SKM-1 (cell line): ENCODE data around the gene NR0B2.
A peak's percentile ranks its signal among the peaks of the same experiment; 100 is the strongest.

Experiments
- DNase-seq: peaks from one replicate; lab custom pipeline; 2025; ENCODE audit not compliant: unreplicated experiment; lab: John Stamatoyannopoulos, UW

The NR0B2 gene

DNA sequence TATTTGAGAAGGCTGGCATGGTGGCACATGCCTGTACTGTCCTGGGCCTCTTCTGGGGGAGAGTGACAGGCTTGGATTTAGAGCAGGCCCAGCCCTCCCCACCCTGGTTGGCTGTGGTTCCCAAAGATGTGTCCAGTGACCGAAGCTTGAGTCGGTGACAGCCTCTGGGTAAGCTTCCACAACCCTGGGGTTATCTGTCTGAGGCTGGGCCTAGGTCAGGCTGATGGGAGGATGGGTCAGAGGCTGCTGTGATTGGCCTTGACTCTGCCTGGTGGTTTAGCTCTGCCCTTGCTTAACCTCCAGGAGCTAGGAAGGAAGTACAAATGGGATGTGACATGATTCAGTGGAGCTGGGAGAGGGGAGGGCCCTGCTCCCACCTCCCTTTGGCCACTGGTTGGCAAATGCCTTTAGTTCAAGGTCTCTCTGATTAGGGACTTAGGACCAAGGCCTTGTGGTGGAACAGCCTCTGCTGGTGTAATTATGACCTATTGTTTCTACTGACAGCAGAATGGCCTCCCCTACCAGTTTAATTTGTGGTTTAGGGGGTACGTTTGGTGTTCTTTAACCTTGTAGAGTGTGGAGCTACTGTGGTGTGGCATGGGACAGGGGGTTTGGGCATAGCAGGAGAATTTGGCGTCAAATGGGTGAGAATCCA, 24.4 kb upstream of the NR0B2 start:
- no peak for DNase-seq

DNA sequence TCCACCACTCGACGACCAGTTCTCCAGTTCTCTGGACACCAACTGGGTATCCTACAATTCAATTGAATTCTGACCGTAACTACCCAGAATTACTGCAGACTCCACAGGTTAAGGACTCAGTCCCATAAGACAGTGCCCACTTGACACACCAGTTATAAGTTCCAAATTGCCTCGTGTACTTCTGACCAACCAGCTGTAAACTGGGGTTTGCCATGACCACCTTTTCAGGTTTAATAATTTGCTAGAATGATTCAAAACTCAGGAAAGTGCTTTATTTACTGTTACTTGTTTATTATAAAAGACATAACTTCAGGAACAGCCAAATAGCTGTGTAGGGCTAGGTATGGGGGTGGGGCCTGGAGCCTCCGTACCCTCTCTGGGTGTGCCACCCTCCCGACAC, 23.0 kb upstream of the NR0B2 start:
- DNase-seq = no peak

DNA sequence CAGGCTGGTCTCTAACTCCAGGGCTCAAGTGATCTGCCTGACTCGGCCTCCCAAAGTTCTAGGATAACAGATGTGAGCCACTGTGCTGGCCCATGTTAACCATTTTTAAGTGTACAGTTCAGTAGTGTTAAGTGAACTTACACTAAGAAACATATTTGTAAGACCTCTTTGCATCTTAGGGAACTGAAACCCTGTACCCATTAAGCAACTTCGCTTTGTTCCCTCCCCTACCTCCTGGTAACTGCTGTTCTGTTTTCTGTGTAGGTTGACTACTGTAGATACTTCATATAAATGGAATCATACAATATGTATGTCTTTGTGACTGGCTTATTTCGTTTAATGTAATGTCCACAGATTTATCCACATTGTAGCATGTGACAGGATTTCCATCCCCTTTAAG, 18.8 kb upstream of the NR0B2 start:
- DNase-seq = peak; percentile 39

DNA sequence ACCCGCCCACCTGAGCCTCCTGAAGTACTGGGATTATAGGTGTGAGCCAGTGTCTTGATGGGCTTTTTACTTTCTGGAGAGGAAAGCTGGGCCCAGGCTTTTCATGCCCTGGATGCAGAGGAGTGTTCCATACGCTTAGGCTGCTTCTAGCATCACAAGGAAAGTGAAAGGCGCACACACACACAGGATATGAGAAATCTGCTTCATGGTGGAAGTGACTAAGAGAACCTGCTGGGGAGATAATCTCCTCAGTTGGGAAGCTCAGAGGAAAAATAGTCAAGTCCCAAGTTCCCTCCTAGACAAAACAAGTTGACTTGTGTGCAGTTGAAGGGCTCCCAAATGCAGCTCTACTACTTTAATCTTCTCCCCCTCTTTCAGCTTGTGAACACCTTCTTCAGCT, 9.9 kb upstream of the NR0B2 start:
- no peak for DNase-seq

DNA sequence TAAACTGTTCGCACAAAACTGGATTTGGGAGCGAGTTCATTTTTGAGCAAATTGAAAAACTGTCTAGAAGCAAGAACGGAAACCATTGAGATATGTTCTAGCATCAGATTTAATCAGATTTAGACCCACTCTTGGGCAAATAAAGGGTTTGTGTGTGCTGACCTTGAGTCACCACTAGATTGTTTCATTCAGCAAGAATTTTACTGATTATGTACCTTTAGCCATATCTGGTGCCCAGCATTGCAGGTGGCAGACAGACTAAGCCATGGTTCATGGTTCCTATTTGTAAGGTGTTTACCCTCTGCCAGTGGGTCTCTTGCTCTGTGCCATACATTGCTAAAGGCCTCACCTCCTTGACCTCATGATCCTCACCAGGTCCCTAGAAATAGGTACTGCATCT, 9.1 kb upstream of the NR0B2 start:
- no peak for DNase-seq

DNA sequence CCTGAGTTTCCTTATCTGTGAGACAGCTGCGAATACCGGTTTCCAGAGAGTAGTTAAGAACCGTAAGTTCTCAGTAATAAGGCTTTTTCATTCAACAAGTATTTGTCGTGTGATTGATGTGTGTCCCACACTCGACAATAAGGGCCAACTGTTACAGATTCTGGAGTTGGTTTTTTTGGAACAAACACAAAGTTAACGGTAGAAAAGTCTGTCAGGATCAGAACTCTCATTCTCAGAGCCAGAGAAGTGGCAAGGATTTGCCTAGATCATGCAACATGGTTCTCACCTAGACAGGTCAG, 8.6 kb upstream of the NR0B2 start:
- no peak for DNase-seq

DNA sequence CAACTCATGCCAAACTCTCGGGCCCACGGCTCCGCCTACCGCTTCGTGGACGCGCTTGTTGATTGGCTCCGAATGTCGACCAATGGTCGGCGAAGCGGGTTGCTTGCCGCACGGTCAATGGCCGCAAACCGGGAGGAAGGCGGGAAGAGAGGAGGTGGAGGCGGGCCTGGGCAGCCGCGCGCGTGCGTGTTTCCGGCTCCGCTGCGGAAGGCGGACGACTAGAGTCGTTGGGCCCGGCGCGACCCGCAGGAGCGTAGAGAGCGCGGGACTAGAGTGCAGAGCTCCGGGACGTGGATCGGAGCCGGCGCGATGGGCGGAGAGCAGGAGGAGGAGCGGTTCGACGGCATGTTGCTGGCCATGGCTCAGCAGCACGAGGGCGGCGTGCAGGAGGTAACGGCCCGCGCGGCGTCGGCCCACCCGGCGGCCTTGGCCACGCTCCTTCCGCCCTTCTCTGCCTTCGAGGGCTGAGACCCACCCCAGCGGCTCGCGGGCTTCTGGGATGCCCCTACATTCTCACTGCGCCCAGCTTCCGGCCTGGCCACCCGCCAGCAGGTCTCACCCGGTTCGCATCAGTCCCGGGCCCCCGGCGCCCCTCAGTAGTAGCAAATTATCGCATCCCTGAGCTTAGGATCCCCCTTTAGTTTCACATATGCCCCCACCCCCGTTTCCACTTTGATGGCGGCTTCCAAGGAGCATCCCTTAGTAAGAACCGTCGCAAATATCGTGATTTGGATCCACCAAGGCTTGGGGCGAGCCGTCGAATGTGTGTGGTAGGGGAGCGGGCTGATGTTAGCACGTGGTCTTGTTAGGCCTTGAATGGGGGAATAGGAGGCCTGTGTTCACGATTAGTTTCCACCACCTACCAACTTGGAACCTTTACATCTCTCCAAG, 8.0 kb upstream of the NR0B2 start, which contains the start of gene NUDC:
Gene NUDC (plus strand): TSS at position 204 of the 891 bp plus-strand sequence. CDS start 106 bp downstream, at position 310.
- peak; percentile 88 for DNase-seq

DNA sequence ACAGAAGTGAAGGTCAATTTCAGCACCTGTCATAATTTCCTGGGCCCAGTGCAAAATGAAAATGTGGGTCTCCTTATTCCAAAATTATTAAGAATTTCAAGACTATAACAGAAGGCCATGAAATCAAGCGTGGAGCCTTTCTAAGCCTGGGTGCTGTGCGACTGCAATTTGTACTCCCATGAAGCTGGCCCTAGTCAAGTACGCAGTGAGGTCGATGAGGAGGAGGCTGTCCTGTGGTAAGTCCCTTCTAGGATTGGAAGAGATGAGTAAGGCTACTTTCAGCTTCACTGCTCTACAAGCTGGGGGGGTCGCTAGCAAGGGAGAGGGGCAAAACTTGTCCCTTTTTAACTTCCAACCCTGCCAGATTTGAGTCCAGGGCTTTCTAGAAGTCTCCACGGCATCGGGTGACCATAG, 7.4 kb upstream of the NR0B2 start:
- no peak for DNase-seq

DNA sequence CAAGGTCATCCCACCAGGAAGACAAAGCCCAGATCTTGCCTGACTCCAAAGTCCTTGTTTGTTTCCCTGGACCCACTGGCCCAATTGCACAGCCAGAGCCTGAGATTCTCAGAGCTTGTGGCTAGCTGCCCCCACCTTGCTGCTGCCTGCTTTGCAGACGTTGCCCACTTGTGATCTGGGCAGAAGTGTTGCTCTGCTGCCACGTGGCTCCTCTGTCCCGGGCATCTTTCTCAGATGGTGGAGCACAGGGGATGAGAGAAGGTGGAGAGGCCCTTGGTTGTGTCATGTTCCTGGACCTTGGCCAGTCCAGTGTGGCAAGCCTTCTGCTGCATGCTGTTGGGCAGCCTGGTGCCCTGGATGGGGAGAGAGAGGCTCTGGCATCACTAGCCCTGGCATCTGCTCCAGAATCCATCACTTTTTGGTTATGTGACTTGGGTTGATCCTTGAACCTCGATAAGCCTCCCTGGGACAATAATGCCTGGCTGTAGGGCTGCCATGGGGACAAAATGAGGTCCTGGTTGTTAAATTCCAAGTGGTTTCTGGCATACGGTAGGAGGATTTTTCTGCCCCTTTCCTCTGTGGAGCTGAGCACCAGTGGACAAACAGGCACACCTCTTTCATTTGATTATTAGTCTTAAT, 1.5 kb upstream of the NR0B2 start:
- DNase-seq = no peak

DNA sequence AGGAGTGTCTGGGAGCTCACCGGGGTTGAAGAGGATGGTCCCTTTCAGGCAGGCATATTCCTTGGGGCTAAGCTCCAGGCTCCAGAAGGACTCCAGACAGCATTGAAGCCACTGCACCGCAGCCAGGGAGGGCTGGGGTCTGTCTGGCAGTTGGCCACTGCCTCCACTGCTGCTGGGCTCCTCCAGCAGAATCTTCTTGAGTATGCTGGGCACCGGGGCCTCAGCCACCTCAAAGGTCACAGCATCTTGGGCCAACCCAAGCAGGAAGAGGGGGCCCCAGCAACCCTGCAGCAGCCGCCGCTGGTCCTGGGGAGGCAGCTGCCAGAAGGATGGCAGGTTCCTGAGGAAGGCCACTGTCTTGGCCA, 404 bp downstream of the NR0B2 start:
- DNase-seq = no peak

DNA sequence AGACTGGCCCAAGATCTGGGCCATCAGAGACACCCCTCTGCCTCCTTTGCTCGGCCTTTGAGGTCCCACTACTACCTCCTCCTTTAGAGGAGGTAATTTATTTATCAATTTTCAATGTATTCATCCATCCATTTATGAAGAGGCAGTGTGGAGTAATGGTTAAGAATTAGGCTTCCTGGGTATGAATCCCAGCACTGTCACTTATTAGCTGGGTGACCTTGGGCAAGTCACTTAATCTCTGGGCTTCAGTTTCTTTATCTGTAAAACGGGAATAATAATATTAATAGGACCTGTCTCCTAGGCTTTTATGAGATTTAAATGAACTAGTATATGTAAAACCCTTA, 1.7 kb downstream of the NR0B2 start:
- DNase-seq = no peak

DNA sequence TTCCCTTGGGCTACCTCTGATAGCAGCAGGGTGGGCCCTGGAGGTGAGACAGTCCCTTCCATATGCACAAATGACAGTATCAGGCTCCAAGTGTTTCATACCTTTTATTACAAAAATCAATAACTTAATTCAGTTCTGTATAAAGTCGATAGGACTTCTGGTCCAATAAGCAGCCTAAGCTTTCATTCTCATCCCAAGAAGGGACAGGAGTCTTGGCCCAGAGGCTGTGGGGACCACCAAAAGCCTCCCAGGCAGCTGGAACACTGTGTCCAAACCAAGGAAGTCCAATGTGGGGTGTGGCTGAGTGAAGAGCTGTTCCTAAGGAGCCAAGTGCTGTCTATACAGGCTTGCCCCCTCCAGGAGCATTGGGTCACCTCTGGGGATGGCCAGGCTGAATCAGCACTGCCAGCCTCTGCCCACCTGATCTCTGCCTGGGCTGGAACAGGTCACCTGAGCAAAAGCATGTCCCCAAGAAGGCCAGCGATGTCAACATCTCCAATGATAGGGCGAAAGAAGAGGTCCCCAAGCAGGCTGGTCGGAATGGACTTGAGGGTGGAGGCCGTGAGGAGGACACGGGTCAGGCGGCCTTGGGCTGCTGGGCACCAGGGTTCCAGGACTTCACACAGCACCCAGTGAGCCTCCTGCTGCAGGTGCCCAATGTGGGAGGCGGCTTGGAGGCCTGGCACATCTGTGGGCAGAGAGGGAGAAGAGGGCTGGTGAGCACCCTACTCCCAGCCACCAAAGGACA, 2.2 kb downstream of the NR0B2 start:
- no peak for DNase-seq

DNA sequence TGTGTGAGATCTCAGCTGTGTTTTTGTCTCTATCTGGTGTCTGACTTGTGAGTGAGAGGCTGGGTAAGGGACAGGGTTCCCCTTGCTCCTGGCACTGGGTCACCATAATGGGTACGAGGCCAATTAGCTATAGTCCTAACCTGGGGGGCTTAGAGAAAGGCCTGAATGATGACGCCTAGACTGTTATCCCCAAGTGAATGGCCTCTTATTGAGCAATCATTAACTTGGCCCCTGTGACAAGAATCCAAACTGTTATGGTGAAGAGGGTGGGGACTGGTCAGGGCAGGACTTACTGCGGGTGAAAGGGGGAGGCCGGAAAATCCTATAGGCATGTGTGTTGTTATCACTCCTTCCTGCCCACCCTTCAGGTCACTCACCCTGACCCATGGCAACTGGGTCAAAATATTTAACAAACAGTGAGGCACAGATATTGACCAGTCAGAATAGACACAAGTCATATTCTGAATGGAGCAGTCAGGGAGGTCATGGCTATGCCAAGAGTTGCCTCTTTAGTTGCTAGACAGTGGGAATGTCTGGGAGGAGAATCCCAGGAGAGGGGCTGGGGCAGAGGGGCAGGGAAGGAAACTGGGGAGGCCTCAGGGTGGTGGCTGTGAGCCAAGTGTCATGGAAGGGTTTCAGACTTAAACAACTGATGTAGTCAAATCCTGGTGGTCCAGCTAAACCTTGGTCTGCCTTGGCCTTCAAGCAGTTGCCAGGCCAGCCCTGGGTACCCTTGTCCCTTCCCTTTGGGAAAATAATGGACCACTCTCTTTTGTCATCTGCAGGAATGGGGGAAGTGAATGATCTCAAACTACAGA, 3.2 kb downstream of the NR0B2 start:
- DNase-seq = no peak

DNA sequence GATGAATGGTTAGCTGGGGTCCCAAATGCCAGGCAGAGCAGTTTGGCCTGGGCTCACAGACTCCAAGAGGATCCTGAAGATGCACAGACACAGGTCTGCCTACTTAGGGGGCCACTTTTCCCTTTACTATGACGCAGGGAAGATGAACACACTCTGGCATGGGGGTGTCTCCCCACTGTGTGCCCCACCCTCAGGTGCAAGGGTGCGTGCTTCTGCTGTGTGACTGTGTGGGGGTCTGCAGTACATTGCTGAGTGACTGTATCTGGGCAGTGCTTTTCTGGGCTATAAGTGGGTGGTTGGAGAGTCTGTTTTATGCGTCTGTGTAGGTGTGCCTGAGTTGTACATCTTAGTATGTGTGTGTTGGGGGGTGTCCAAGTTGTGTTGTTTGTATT, 3.8 kb downstream of the NR0B2 start:
- DNase-seq = no peak

DNA sequence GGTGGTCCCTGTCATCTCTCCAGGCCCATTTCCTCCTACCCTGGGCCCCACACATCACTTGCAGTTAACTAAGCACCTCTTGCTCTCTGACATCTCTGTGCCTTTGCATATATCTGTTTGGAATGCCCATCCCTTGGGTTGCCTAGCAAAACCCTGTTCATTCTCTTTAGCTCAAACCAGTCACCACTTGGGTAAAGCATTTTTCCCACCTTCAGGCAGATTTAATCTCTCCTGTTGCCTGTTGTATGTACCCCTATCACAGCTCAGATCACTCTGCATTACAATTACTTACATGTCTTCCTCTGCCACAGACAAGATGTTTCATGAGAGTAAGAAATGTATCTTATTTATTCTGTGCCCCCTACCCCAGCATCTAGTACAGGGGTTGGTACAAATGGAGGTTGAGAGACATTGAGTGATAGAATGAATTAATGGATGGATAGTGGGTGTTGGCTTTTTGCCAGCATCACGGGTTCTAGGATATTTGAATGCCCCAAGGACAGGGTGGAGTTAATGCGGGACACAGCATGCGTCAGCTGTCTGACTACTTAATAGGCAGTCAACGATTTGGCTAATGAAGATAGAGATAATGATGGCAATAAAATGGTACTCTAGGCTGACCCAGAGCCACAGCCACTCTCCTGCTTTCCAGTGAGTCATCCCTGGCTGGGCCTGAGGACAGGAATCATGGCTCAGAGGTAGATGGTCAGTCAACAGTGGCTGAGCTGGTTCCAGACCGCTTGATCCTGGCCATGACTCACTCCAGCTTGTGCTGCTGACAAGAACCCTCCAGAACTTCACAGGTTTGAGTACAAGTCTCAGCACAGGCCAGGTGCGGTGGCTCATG, 6.5 kb downstream of the NR0B2 start:
- DNase-seq = no peak

DNA sequence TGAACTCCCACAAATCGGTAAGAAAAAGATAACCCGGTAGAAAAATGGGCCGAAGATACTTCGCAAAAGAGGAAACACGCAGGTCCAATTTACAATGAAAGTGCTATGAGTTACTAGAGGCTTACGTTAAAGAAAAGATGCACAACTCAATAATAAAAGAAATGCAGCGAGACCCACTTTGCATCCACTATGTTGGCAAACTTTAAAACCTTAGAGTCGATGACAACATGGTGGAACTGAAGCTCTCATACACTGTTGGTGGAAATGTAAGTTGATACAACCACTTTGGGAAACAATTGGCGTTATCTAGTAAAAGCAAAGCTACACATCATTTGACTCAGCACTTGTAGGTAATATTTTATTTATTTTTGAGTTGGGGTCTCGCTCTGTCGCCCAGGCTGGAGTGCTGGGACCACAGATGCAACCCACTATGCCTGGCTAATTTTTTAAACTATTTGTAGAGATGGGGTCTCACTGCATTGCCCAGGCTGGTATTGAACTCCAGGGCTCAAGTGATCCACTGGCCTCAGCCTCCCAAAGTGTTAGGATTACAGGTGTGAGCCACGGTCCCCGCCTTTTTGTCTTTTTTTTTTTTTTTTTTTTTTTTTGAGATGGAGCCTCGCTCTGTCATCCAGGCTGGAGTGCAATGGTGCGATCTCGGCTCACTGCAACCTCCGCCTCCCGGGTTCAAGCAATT, 12.8 kb downstream of the NR0B2 start:
- no peak for DNase-seq

DNA sequence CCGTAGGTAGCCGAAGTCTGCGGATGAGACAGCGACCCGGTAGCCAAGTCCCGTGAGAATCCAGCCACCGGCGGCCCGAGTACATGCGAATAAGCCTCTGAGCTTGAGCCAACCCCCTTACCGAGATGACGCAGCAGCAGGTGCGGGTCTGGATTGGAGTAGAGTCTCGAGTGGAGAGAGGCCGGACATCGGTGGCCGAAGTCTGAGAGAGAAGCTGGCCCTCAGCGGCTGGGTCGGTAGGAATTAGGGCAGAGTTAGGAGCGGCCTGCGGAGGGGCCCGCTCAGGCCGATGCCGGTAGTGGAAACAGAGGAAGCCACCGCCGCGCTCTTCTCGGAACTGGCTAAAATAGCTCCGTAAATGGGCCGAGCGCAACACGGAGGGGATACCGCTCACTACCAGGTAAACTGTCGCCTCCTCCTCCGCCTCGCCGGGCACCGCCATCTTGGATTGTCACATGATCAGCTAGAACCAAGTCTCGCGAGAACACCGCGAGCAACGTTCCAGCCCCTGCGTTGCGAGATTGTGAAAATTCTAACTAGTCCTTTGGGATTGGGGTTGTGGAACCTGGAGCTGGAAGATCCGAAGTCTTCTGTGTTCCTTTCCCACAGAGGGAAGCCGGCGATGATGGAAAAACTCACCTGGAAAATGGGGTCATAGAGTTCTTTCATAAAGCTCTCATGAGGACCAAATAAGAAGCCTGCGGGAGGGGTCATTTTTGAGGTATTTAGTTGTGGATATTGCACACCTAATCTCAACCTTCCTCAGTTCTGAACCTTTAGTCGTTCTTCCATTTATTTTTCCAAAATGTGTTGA, 13.6 kb downstream of the NR0B2 start, which contains the start of gene GPATCH3:
Gene GPATCH3 (minus strand): TSS at position 467 of the 814 bp plus-strand sequence. CDS start 25 bp downstream, at position 442.
- peak; percentile 71 for DNase-seq

DNA sequence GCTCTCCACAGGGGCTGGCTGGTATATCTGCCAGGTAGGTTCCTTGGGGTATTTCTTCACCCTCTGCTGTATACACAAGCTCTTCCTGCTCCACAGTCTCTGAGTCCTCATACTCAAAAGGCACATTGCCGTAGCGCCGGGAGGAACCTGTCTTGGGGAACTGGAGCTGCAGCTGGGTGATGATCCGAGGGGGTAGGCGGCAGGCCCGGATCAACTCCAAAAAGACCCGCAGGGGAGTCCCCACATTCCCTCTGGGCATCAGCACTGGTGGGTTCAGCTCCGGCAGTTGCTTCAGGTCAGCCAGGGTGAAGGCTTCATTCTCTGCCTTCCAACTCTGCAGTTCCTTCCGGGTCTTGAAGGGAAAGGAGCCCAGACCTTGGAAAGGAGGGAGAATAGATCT, 16.4 kb downstream of the NR0B2 start:
- DNase-seq = no peak
